Measurements from ENCODE around the gene CD247. TPM values are rescaled to one million over a fixed set of nuclear protein-coding genes. Genes with fewer than 3 reads are reported as not detected.

Gene CD247
- total RNA-seq (2013; cell fraction: nucleolus; rRNA removed), result not detected in 2 replicates
- total RNA-seq (2014; rRNA removed), result 0.34 and 1.0 TPM in 2 replicates
- 0.23 and 0.54 TPM in 2 replicates for total RNA-seq (2014; rRNA removed; fragmentation: Illumina TruSeq; extraction: Trizol)
- total RNA-seq (2021), result 0.26 and 0.90 TPM in 2 replicates
- not detected for polyA plus RNA-seq (2011; ENCODE audit: low read depth)
- 0.77 and 1.0 TPM in 2 replicates for polyA plus RNA-seq (2011; rRNA removed)
- 0.59 and 0.91 TPM in 2 replicates for polyA plus RNA-seq (2011; cell fraction: cytosol; rRNA removed)
- polyA plus RNA-seq (2011; cell fraction: nucleus; rRNA removed), result 0.66 and 1.1 TPM in 2 replicates
- polyA plus RNA-seq (2012), result 0.12 and 0.25 TPM in 2 replicates
- 0.25 and 0.36 TPM in 2 replicates for polyA plus RNA-seq (2014; fragmentation: Illumina TruSeq; extraction: Trizol)
- polyA plus RNA-seq (2014; fragmentation: Nextera tagmentation; extraction: Ambion mirVana), result under 1 TPM; 0.18 to 0.22 TPM
- 0.10 and 0.15 TPM in 2 replicates for polyA plus RNA-seq (2014; rRNA removed)
- under 1 TPM; 0.54 to 0.56 TPM for polyA plus RNA-seq (2016; fragmentation: Nextera tagmentation; extraction: Ambion mirVana)
- polyA minus RNA-seq (2011; rRNA and poly(A)+ RNA removed), result 0.41 TPM in 1 of 2 replicates, not detected in the other
- not detected in 2 replicates for polyA minus RNA-seq (2011; cell fraction: cytosol; rRNA and poly(A)+ RNA removed)
- not detected in 2 replicates for polyA minus RNA-seq (2011; cell fraction: nucleus; rRNA and poly(A)+ RNA removed)
- percentile 24 among the genes with signal in this experiment for Bru-seq, nascent RNA
- percentile 28 among the genes with signal in this experiment for BruChase-seq, experiment 1, labeled RNA remaining after a 6-hour chase
- percentile 31 among the genes with signal in this experiment for BruChase-seq, experiment 2, labeled RNA remaining after a 2-hour chase
- long read RNA-seq, experiment 1, partial matches to known transcripts, result 0 of 1 reads
- long read RNA-seq, experiment 1, other reads (novel, unspliced or antisense), result 0 of 1 reads
- long read RNA-seq, experiment 2, result 0 reads

DNA sequence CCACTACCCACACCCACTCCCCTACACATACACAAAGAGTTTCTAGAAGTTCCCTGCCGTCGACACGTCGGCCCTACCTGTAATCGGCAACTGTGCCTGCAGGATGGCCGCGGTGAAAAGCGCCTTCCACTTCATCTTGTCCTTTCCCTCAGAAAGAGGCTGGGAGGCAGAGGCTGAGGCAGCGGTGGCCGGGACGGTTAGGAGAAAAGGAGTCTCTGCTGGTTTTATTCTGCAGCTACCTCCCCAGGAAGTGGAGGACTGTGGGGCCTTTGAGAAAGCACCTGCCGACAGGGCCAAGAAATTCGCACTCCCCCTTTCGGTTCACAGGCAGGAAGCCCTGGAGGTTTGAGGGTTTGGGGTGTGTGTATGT is at the start of gene CD247:
Gene CD247 (minus strand): TSS at position 199 of the 370 bp plus-strand sequence. CDS start 64 bp downstream, at position 135.
- peaks cover 0 to 3% of the 10 kb centered on the region in 2 experiments; a peak in 1 of 4 replicates for H3K27me3 ChIP-seq (replicated peaks in 1 of 2; ENCODE audit: control insufficient read depth in 2 of 2, insufficient read depth in 2 of 2, low read length in 1 of 2)
- ChIA-PET SMC1A (ENCODE audit: uncharacterized antibody, unreplicated experiment) (interaction anchor here (1.0 kb wide), 1 partner anchor 15 kb away, joined by 6 read pairs; no protein-coding TSS in a partner anchor), RAD21 (ENCODE audit: unreplicated experiment) (no interaction called here), CTCF (interaction anchor here (2.8 to 4.0 kb wide), 2 partner anchors 15 to 170 kb away, joined by 7 to 35 read pairs; no protein-coding TSS in a partner anchor), POLR2A (no interaction called here)
- H3K4me1 ChIP-seq (ENCODE audit: control insufficient read depth, insufficient read depth, low read length), result no peaks in the 10 kb centered on the region
- in situ Hi-C loops (cut with MboI), result no loop called here
- H3K36me3 ChIP-seq (ENCODE audit: control insufficient read depth in 2 of 2, insufficient read depth in 2 of 2, low read length in 1 of 2), result no peaks in the 10 kb centered on the region
- ATAC-seq (peak; percentile 31; the same call in 2 of the 3 replicates), FAIRE-seq (no peak), DNase-seq (ENCODE audit: low read depth, low spot score) (no peak)
- H3K9me3 ChIP-seq (replicated peaks; ENCODE audit: control insufficient read depth, insufficient read depth, low read length), result no peaks in the 10 kb centered on the region
- no peak within 1 kb of the TSS for H3K4me2 ChIP-seq (ENCODE audit: control insufficient read depth, insufficient read depth)
- H4K20me1 ChIP-seq (ENCODE audit: control insufficient read depth, insufficient read depth), result no peaks in the 10 kb centered on the region
- H2AFZ ChIP-seq (ENCODE audit: control insufficient read depth, low read depth, low read length), result peak within 1 kb of the TSS; percentile 8; the same call in 1 of the 2 replicates
- no peak within 1 kb of the TSS for H3K27ac ChIP-seq (ENCODE audit: control insufficient read depth, insufficient read depth)
- H3K9ac ChIP-seq (ENCODE audit: control insufficient read depth, insufficient read depth, low read length), result no peak within 1 kb of the TSS
- WGBS (ENCODE audit: insufficient coverage, insufficient replicate concordance, low lambda C conversion rate, missing lambda C conversion rate), result 74% methylated on average over 14 of the region's 14 CpGs
- TF ChIP-seq BCLAF1 (IDR thresholded peaks at IDR 0.05), result no peak
- no peak for TF ChIP-seq HCFC1 (IDR thresholded peaks at IDR 0.05; ENCODE audit: low read length)
- TF ChIP-seq RBBP5 (conservative IDR thresholded peaks at IDR 0.05), result no peak
- TF ChIP-seq PAX8 (IDR thresholded peaks at IDR 0.05), result no peak
- TF ChIP-seq, protein P1, sequence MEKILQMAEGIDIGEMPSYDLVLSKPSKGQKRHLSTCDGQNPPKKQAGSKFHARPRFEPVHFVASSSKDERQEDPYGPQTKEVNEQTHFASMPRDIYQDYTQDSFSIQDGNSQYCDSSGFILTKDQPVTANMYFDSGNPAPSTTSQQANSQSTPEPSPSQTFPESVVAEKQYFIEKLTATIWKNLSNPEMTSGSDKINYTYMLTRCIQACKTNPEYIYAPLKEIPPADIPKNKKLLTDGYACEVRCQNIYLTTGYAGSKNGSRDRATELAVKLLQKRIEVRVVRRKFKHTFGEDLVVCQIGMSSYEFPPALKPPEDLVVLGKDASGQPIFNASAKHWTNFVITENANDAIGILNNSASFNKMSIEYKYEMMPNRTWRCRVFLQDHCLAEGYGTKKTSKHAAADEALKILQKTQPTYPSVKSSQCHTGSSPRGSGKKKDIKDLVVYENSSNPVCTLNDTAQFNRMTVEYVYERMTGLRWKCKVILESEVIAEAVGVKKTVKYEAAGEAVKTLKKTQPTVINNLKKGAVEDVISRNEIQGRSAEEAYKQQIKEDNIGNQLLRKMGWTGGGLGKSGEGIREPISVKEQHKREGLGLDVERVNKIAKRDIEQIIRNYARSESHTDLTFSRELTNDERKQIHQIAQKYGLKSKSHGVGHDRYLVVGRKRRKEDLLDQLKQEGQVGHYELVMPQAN (conservative IDR thresholded peaks at IDR 0.05), result no peak
- BruUV-seq (replicated peaks), result no TSS peak
- H3K79me2 ChIP-seq (ENCODE audit: control insufficient read depth, insufficient read depth, low read length), result no peaks in the 10 kb centered on the region
- H3K4me3 ChIP-seq, result no peak within 1 kb of the TSS
- intact Hi-C loops (cut with micrococcal nuclease; ENCODE audit: unreplicated experiment), result no loop called here
